Heart right ventricle (tissue), 16 donors: ENCODE data around the gene HMG20B. TPM values are rescaled to one million over a fixed set of nuclear protein-coding genes. Genes with fewer than 3 reads are reported as not detected.

ENCODE experiments used
- ATAC-seq, 8 donors: fragments of 200-7000 bp; cut with Tn5 transposase; one replicate each; pipeline ENCODE4 v1.9.1; 2020; ENCODE audit warnings: mild to moderate bottlenecking in 8 of 8, moderate library complexity in 8 of 8, moderate number of reproducible peaks in 1 of 8
- DNase-seq, 2 donors: peaks; one replicate each; pipeline ENCODE4 v3.0.0-alpha.2; 2020
- H3K27ac ChIP-seq, 10 donors: fragments of 200-600 bp; sonication (generic) in 2 of 10; one replicate each; pipeline versions ENCODE4 v1.5.0 to v1.8.0; 2020 to 2022; ENCODE audit warnings: mild to moderate bottlenecking in 3 of 10
- H3K27me3 ChIP-seq, 7 donors: fragments of 200-600 bp; one replicate each; pipeline ENCODE4 v1.8.0; 2021 to 2022; ENCODE audit warnings: mild to moderate bottlenecking in 2 of 7
- H3K36me3 ChIP-seq, 9 donors: fragments of 200-600 bp; sonication (generic) in 1 of 9; one replicate each; pipeline versions ENCODE4 v1.5.0 to v1.8.0; 2020 to 2022; ENCODE audit warnings: mild to moderate bottlenecking in 2 of 9
- H3K4me1 ChIP-seq, 9 donors: fragments of 200-600 bp; sonication (generic) in 1 of 9; one replicate each; pipeline versions ENCODE4 v1.5.0 to v1.8.0; 2020 to 2022; ENCODE audit warnings: mild to moderate bottlenecking in 4 of 9
- H3K4me3 ChIP-seq, 10 donors: fragments of 200-600 bp; sonication (generic) in 2 of 10; one replicate each; pipeline versions ENCODE4 v1.5.0 to v1.8.0; 2020 to 2022; ENCODE audit warnings: mild to moderate bottlenecking in 7 of 10, moderate library complexity in 2 of 10
- H3K9me3 ChIP-seq, 11 donors: fragments of 200-600 bp in 10 of 11; sonication (generic) in 2 of 11; one replicate each; pipeline versions ENCODE4 v1.5.0 to v1.8.0; 2013 to 2022; ENCODE audit warnings: mild to moderate bottlenecking in 2 of 11, control low read depth in 1 of 11, moderate library complexity in 1 of 11
- WGBS, 2 donors: extraction: QIAGEN DNeasy Blood & Tissue Kit; methylation state at CpG; one replicate each; pipeline ENCODE4 v1.1.7; 2013; ENCODE audit warnings: inconsistent platforms in 1 of 2; 5-methylcytosine and 5-hydroxymethylcytosine counted together
- intact Hi-C, 10 donors: fragments of 100-400 bp; cut with DNase I; formaldehyde crosslinking; loops; one replicate each; pipeline versions ENCODE4 v1.11.1 to v1.14.2; 2022
- long read RNA-seq, 3 donors: library from polyadenylated mRNA; unstranded; transcript quantifications; one replicate each; pipeline ENCODE4 v2.0.0, GENCODE V29; 2020 to 2021
- polyA plus RNA-seq, 2 donors: library from polyadenylated mRNA; stranded (reverse); fragments of 200-250 nt; gene quantifications; one replicate each; pipeline ENCODE4 v1.2.3, GENCODE V29; 2013
- total RNA-seq, 10 donors: library from RNA; stranded (reverse); fragmentation: NEBNext Ultra II Directional in 3 of 10; extraction: Animal tissue kit (Norgen Biotek cat#: 25700) in 3 of 10; gene quantifications; one replicate each; pipeline versions ENCODE4 v1.2.1 to v1.2.4, GENCODE V29; 2021 to 2023
- TF ChIP-seq, protein P1 (sequence below), 9 donors: fragments of 200-600 bp; sonication (generic) in 2 of 9; IDR thresholded peaks; one replicate each; pipeline versions ENCODE4 v1.5.0 to v1.8.0; 2021 to 2022; ENCODE audit warnings: antibody characterized with exemption in 9 of 9, mild to moderate bottlenecking in 5 of 9, moderate library complexity in 1 of 9
- donor health status: Arrhythmogenic right ventricular cardiomyopathy.
- donor health status: ischemic (EF 13 %, LVEDD 7.1; RV severe dilation, severe dysfunction).
- donor health status: healthy with polysubstance abuse.
- donor health status: DM: no; HTN: yes; CAD: no.
- donor health status: DM: no; HTN: no; CAD: no.
- donor health status: ischemic (EF 25% LVEDD 6.9; RV normal size, moderate dysfunction).
- donor health status: ischemic (EF 25% LVEDD 5.7; RV mildly dilated, moderate dysfunction).
- donor health status: healthy.
- donor health status: DM: yes; HTN: yes; CAD: no.
- donor health status: Ischemic cardiomyopathy.
- donor health status: ischemic (EF 35%, LVEDD 5.7; RV mildly dilated, moderate dysfunction).
- donor health status: nonischemic (EF 11% LVEDD 7.7; RV severe dilation, severe dysfunction).
- donor health status: DM: yes; HTN: yes; CAD: no.
- donor health status: PGD.
- donor health status: ischemic (EF 29% LVEDD 5.4; RV normal size, mild dysfunction).
- donor health status: nonischemic (EF 23%, LVEDD 6.1; RV moderate dilation, normal function).

The HMG20B gene
- total RNA-seq (10 to 100 TPM; 19.5 to 49.3 (median 30.3) TPM), polyA plus RNA-seq (10 to 100 TPM; 65.2 to 73.3 TPM)
- long read RNA-seq, donor 1, transcript HMG20B-202 (10 exons, 1,596 nt), result major isoform, 69 of 97 reads
- long read RNA-seq, donor 1, partial matches to known transcripts, result 12 of 97 reads
- long read RNA-seq, donor 1, other reads (novel, unspliced or antisense), result 14 of 97 reads
- long read RNA-seq, donor 2, transcript HMG20B-202 (10 exons, 1,596 nt), result major isoform, 43 of 70 reads
- long read RNA-seq, donor 2, partial matches to known transcripts, result 17 of 70 reads
- long read RNA-seq, donor 2, other reads (novel, unspliced or antisense), result 10 of 70 reads
- long read RNA-seq, donor 3, transcript HMG20B-202 (10 exons, 1,596 nt), result major isoform, 124 of 145 reads
- long read RNA-seq, donor 3, partial matches to known transcripts, result 10 of 145 reads
- long read RNA-seq, donor 3, other reads (novel, unspliced or antisense), result 11 of 145 reads

DNA sequence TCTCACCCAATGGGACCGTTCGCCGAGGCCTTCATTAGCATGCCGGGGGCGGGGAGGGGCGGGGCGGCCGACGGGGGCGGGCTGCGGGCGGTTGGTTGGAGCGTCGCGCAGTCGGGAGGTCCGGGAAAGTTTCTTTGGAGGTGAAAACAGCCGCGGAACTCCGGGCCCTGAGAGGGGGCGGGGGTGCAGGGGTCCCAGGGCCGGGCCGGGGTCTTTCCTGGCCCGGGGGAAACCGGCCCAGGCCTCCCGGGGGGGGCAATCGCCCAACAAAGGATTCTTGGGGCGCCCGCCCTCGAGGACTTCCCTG, at the start of gene HMG20B:
HMG20B (plus strand) TSS at position 90 of the 307 bp plus-strand sequence. CDS start 366 bp downstream, outside the sequence.
- intact Hi-C loops, result loop anchor here in 4 of 10 donors (1.0 to 10.0 kb wide), 3 partner anchors 16 to 66 kb away; partner anchors contain the start of genes MFSD12 (in 3 of the 4), CACTIN (in 1 of the 4) and FZR1 (in 1 of the 4)
- no peaks in the 10 kb centered on the region for H3K9me3 ChIP-seq
- 0 to 1% methylated on average over 30 of the region's 30 CpGs for WGBS, 2 donors

DNA sequence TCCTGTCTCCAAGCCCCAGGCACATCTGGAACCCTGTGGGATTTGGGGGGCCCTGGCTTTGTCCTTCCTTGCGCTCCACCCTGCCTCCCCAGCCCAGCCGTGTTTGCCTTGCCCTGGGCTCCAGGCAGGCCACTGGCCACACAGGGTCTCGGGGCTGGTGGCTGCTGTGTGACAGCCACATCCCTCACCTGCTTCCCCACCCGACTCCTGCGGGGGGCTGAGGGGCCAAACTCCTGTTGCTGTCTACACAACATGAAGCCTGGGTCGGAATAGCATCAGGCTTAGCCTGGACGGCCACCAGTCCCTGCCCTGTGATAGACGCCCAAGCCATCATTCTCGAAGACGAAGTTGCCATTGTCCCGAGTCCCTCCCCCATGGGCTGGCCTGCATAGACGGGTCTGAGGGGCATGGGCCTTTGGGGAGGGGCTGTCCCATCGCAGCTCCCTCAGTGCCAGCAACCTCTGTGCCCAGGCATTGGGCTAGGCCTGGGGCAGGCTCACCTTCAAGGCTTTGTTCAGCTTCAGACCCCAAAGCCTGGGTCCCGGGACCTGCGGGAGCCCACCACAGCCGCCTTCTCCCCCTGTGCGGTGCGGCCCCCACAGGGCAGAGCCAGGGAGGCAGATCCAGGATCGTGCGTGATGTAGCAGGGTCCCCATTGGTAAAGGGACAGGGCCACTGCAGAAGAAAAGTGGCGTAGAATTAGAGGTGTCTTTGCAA, 49.2 kb upstream of the HMG20B start:
- intact Hi-C loops, result no loop called here
- H3K27me3 ChIP-seq, result no peaks in the 10 kb centered on the region
- H3K27ac ChIP-seq, result no peak overlapping the region
- 94 to 95% methylated on average over 21 of the region's 21 CpGs for WGBS, 2 donors
- ATAC-seq (no peak), DNase-seq (no peak)
- H3K4me1 ChIP-seq, result no peaks in the 10 kb centered on the region
- H3K36me3 ChIP-seq, result peaks cover 0 to 90% (median 30%) of the 10 kb centered on the region in 9 donors
- TF ChIP-seq, protein P1, sequence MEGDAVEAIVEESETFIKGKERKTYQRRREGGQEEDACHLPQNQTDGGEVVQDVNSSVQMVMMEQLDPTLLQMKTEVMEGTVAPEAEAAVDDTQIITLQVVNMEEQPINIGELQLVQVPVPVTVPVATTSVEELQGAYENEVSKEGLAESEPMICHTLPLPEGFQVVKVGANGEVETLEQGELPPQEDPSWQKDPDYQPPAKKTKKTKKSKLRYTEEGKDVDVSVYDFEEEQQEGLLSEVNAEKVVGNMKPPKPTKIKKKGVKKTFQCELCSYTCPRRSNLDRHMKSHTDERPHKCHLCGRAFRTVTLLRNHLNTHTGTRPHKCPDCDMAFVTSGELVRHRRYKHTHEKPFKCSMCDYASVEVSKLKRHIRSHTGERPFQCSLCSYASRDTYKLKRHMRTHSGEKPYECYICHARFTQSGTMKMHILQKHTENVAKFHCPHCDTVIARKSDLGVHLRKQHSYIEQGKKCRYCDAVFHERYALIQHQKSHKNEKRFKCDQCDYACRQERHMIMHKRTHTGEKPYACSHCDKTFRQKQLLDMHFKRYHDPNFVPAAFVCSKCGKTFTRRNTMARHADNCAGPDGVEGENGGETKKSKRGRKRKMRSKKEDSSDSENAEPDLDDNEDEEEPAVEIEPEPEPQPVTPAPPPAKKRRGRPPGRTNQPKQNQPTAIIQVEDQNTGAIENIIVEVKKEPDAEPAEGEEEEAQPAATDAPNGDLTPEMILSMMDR (IDR thresholded peaks at IDR 0.05), result no peak
- no peak overlapping the region for H3K4me3 ChIP-seq
- no peaks in the 10 kb centered on the region for H3K9me3 ChIP-seq

More for the DNA sequence above, at the start of gene HMG20B:
- ATAC-seq, result peak in 1 of 8 donors; percentile 0
- H3K4me3 ChIP-seq, result peak within 1 kb of the TSS; percentile 66 to 100 (median 96)
- no peaks in the 10 kb centered on the region for H3K27me3 ChIP-seq
- TF ChIP-seq, protein P1 (IDR thresholded peaks at IDR 0.05), result no peak
- peaks cover 10 to 40% (median 26%) of the 10 kb centered on the region in 9 donors for H3K4me1 ChIP-seq
- H3K36me3 ChIP-seq, result peaks cover 0 to 13% (median 0%) of the 10 kb centered on the region in 9 donors
- H3K27ac ChIP-seq, result peak within 1 kb of the TSS in 9 of 10 donors; percentile 61 to 90 (median 77)
- DNase-seq, result no peak

DNA sequence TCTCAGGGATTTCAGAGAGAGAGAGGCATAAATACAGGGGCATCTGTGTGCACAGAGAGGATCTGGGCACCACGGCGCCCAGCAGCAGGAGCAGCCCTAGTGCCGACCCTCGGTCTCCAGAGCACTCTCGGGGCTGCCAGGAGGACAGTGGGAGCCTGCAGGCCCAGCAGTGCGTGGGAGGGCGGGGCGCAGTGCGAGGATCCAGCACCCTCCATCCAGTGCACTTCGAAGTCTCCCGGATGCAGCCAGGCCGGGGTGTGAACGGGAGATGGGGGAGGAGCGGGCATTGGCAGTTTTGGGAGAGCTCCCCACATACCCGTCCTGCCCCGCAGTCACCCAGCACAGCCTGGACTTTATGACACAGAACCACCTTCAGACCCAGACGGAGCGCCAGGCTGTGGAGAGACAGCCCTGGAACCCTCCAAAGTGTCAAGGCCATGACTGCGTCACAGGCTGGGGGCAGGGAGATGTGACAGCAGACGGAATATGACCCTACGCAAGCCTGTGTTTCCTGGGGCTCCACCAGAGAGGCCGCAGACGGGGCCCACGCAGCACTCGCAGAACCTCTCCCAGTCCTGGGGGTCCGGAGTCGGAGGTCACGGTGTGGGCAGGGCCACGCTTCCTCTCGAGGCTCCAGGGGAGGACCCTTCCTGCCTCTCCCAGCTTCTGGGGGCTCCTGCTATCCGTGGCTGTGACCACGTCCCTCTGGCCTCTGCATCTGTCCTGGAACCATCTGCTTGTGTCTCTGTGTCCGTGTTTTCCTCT, 48.5 kb upstream of the HMG20B start:
- H3K36me3 ChIP-seq, result peaks cover 0 to 84% (median 30%) of the 10 kb centered on the region in 9 donors
- H3K27me3 ChIP-seq, result no peaks in the 10 kb centered on the region
- 93 to 94% methylated on average over 33 of the region's 33 CpGs for WGBS, 2 donors

More for the DNA sequence above, 48.5 kb upstream of the HMG20B start:
- TF ChIP-seq, protein P1 (IDR thresholded peaks at IDR 0.05), result no peak
- DNase-seq (no peak), ATAC-seq (no peak)
- no peaks in the 10 kb centered on the region for H3K9me3 ChIP-seq
- no peaks in the 10 kb centered on the region for H3K4me1 ChIP-seq
- no peak overlapping the region for H3K27ac ChIP-seq
- H3K4me3 ChIP-seq, result no peak overlapping the region
- intact Hi-C loops, result no loop called here
